ENCODE measurements around the gene FAM170B.

GRCh38 chr10:49123981-49124950 is 9.6 kb downstream of the FAM170B start:
- TF ChIP-seq CTCF (conservative IDR thresholded peaks at IDR 0.05; ENCODE audit: low read length): no peak
- no peak for TF ChIP-seq EZH2phosphoT487 (IDR thresholded peaks at IDR 0.05; ENCODE audit: borderline replicate concordance)

Measured in Loucy (cell line).